Measurements from ENCODE around the gene ZNF3.

Gene ZNF3

DNA sequence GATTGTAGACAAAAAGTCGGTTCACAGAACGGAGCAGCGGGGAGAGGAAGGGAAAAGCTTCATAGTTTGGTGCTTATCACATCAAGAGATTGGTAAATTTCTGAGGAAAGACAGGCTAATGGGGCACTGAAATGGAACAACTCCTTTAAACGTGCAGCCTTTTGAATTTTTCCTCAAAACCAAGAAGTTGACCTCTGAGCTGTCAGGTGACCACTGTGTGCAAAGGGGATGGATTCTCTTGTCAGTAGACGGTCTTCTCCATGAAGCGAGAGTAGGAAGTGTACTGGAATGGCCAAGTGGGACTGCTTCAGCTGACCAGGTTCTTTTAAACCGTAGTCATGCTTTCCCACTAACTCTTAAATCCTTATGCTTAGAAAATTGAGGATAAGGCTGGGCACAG is 43.2 kb downstream of the ZNF3 start:
- TF ChIP-seq EZH2phosphoT487 (IDR thresholded peaks at IDR 0.05; ENCODE audit: low read depth) = no peak
- TF ChIP-seq, protein P1, sequence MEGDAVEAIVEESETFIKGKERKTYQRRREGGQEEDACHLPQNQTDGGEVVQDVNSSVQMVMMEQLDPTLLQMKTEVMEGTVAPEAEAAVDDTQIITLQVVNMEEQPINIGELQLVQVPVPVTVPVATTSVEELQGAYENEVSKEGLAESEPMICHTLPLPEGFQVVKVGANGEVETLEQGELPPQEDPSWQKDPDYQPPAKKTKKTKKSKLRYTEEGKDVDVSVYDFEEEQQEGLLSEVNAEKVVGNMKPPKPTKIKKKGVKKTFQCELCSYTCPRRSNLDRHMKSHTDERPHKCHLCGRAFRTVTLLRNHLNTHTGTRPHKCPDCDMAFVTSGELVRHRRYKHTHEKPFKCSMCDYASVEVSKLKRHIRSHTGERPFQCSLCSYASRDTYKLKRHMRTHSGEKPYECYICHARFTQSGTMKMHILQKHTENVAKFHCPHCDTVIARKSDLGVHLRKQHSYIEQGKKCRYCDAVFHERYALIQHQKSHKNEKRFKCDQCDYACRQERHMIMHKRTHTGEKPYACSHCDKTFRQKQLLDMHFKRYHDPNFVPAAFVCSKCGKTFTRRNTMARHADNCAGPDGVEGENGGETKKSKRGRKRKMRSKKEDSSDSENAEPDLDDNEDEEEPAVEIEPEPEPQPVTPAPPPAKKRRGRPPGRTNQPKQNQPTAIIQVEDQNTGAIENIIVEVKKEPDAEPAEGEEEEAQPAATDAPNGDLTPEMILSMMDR (IDR thresholded peaks at IDR 0.05; ENCODE audit: low read depth, low read length) = no peak
- Histone ChIP-seq H3K4me3 (ENCODE audit: low read length) (no peak overlapping the region), H3K27ac (ENCODE audit: low read length) (no peak overlapping the region), H3K79me2 (ENCODE audit: low read length) (no peaks in the 10 kb centered on the region), H3K4me2 (ENCODE audit: low read length) (no peak overlapping the region), H4K20me1 (ENCODE audit: insufficient read depth, low read length) (no peaks in the 10 kb centered on the region; the same call in 1 of the 2 replicates), H3K27me3 (ENCODE audit: low read depth, low read length) (no peaks in the 10 kb centered on the region), H3K36me3 (replicated peaks; ENCODE audit: low read depth, low read length) (peaks cover 35% of the 10 kb centered on the region), H2AFZ (ENCODE audit: low read depth, low read length) (no peak overlapping the region), H3K9ac (ENCODE audit: low read length) (no peak overlapping the region), H3K4me1 (ENCODE audit: low read length) (no peaks in the 10 kb centered on the region), H3K9me3 (ENCODE audit: insufficient read depth, low read length) (no peaks in the 10 kb centered on the region)

DNA sequence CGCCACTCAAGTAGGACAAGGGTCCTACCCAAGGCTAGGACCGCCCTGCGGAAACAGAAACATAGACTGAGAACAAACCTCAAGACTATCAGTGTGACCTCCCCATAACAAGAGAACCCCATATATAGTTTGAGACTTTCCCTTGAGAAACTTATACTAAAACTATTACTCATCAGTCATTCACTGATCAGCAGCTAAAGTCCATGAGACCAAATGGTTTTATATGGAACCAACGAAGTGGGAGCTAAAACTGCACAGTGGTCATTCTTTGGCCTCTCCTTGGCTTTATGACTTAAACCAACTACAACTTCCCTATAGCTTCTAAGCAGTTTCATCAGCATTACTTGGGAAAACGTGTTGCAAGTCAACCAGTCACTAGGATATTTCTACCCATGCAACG is 45.6 kb downstream of the ZNF3 start:
- Histone ChIP-seq H3K36me3 (replicated peaks; ENCODE audit: low read depth, low read length) (peaks cover 39% of the 10 kb centered on the region), H3K9me3 (ENCODE audit: insufficient read depth, low read length) (no peaks in the 10 kb centered on the region), H3K9ac (ENCODE audit: low read length) (no peak overlapping the region), H3K27me3 (ENCODE audit: low read depth, low read length) (no peaks in the 10 kb centered on the region), H3K4me1 (ENCODE audit: low read length) (no peaks in the 10 kb centered on the region), H3K79me2 (ENCODE audit: low read length) (no peaks in the 10 kb centered on the region), H2AFZ (ENCODE audit: low read depth, low read length) (no peak overlapping the region), H3K4me3 (ENCODE audit: low read length) (no peak overlapping the region), H3K27ac (ENCODE audit: low read length) (no peak overlapping the region), H3K4me2 (ENCODE audit: low read length) (no peak overlapping the region), H4K20me1 (ENCODE audit: insufficient read depth, low read length) (no peaks in the 10 kb centered on the region; the same call in 1 of the 2 replicates)
- TF ChIP-seq EZH2phosphoT487 (IDR thresholded peaks at IDR 0.05; ENCODE audit: low read depth) = no peak
- TF ChIP-seq, protein P1 (IDR thresholded peaks at IDR 0.05; ENCODE audit: low read depth, low read length) = no peak

DNA sequence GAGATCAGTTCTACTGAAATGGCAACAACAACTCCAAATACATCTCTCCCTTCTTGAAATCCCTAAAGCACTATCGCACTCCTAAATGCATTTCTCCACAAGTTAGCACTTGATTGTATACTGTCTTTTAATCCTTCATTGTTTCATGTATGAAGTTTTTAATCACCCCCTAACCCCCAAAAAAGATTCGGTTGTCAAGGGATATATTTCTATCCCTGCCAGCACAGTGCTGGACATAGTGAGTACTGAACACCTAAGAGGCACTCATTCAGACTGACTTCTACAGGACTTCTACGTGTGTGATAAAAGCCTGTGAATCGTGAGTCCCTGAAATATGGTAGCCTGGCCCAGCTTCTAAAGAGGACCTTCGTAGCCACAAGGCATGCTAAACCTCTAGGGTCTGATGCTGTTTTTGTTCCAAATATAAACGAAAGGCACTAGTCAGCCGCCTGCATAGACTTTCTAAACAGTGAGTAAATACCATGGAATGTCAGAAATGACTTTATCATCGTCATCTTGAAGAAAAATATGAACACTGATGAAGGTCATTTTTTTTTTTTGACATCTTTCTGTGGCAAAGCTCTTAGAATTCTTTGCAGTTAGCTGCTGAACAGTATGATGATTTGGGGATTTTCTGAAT is 46.5 kb downstream of the ZNF3 start:
- H3K36me3 ChIP-seq (replicated peaks; ENCODE audit: low read depth, low read length) = peaks cover 42% of the 10 kb centered on the region
- H3K9me3 ChIP-seq (ENCODE audit: insufficient read depth, low read length) = no peaks in the 10 kb centered on the region
- no peak overlapping the region for H3K27ac ChIP-seq (ENCODE audit: low read length)
- no peaks in the 10 kb centered on the region for H3K27me3 ChIP-seq (ENCODE audit: low read depth, low read length)
- H3K4me1 ChIP-seq (ENCODE audit: low read length) = no peaks in the 10 kb centered on the region
- no peaks in the 10 kb centered on the region for H3K79me2 ChIP-seq (ENCODE audit: low read length)
- H3K9ac ChIP-seq (ENCODE audit: low read length) = no peak overlapping the region
- no peak overlapping the region for H3K4me2 ChIP-seq (ENCODE audit: low read length)
- H4K20me1 ChIP-seq (ENCODE audit: insufficient read depth, low read length) = no peaks in the 10 kb centered on the region; the same call in 1 of the 2 replicates
- H3K4me3 ChIP-seq (ENCODE audit: low read length) = no peak overlapping the region
- TF ChIP-seq, protein P1 (IDR thresholded peaks at IDR 0.05; ENCODE audit: low read depth, low read length) = no peak
- no peak for TF ChIP-seq EZH2phosphoT487 (IDR thresholded peaks at IDR 0.05; ENCODE audit: low read depth)
- H2AFZ ChIP-seq (ENCODE audit: low read depth, low read length) = no peak overlapping the region

DNA sequence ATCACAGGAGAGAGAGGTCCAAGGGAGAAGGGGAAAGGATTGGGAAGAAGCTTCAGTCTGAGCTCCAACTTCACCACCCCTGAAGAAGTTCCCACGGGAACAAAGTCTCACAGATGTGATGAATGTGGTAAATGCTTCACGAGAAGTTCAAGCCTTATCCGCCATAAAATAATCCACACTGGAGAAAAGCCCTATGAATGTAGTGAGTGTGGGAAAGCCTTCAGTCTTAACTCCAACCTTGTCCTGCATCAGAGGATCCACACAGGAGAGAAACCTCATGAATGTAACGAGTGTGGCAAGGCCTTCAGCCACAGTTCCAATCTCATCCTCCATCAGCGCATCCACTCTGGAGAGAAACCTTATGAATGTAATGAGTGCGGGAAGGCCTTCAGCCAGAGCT is 48.0 kb downstream of the ZNF3 start:
- no peaks in the 10 kb centered on the region for H3K9me3 ChIP-seq (ENCODE audit: insufficient read depth, low read length)
- no peak overlapping the region for H3K4me3 ChIP-seq (ENCODE audit: low read length)
- no peak overlapping the region for H3K4me2 ChIP-seq (ENCODE audit: low read length)
- H3K4me1 ChIP-seq (ENCODE audit: low read length) = no peaks in the 10 kb centered on the region
- no peaks in the 10 kb centered on the region; the same call in 1 of the 2 replicates for H4K20me1 ChIP-seq (ENCODE audit: insufficient read depth, low read length)
- H3K36me3 ChIP-seq (replicated peaks; ENCODE audit: low read depth, low read length) = peaks cover 42% of the 10 kb centered on the region
- H3K27ac ChIP-seq (ENCODE audit: low read length) = no peak overlapping the region
- H3K27me3 ChIP-seq (ENCODE audit: low read depth, low read length) = no peaks in the 10 kb centered on the region
- no peak overlapping the region for H2AFZ ChIP-seq (ENCODE audit: low read depth, low read length)
- TF ChIP-seq EZH2phosphoT487 (IDR thresholded peaks at IDR 0.05; ENCODE audit: low read depth) = no peak
- TF ChIP-seq, protein P1 (IDR thresholded peaks at IDR 0.05; ENCODE audit: low read depth, low read length) = no peak
- no peaks in the 10 kb centered on the region for H3K79me2 ChIP-seq (ENCODE audit: low read length)
- no peak overlapping the region for H3K9ac ChIP-seq (ENCODE audit: low read length)

All from OCI-LY3 (cell line).